GM23248 (cell line): ENCODE measurements around the gene ARMC12. TPM values are rescaled to one million over a fixed set of nuclear protein-coding genes. Genes with fewer than 3 reads are reported as not detected.
"Not testable (repeated sequence)": the region's sequence is repeated elsewhere in the genome, so short reads cannot be mapped to it uniquely, and the experiment has no call there.

Source experiments
- DNase-seq: peaks from one replicate; pipeline ENCODE4 v3.0.0-alpha.2; 2015
- H2AFZ ChIP-seq: fragments of 200-600 bp; sonication (generic); 2 replicates; pipeline ENCODE4 v1.6.1; 2016; ENCODE audit warnings: antibody characterized with exemption
- H3F3A ChIP-seq: fragments of 200-600 bp; sonication (generic); 2 replicates; pipeline ENCODE4 v1.6.1; 2016; ENCODE audit warnings: mild to moderate bottlenecking, antibody characterized with exemption, mixed run types; ENCODE audit not compliant: insufficient read depth
- H3K27ac ChIP-seq: fragments of 200-600 bp; sonication (generic); 2 replicates; pipeline ENCODE4 v1.5.1; 2016; ENCODE audit warnings: mild to moderate bottlenecking
- H3K27me3 ChIP-seq: fragments of 200-600 bp; sonication (generic); replicated peaks from 2 replicates; pipeline ENCODE4 v1.6.1; 2016; ENCODE audit warnings: mild to moderate bottlenecking; ENCODE audit not compliant: insufficient read depth
- H3K36me3 ChIP-seq: fragments of 200-600 bp; sonication (generic); 2 replicates; pipeline ENCODE4 v1.6.1; 2016; ENCODE audit warnings: low read depth, mild to moderate bottlenecking
- H3K4me1 ChIP-seq: fragments of 200-600 bp; sonication (generic); 2 replicates; pipeline ENCODE4 v1.6.1; 2016; ENCODE audit warnings: mild to moderate bottlenecking; ENCODE audit not compliant: insufficient read depth
- H3K4me2 ChIP-seq: fragments of 200-600 bp; sonication (generic); one replicate; pipeline ENCODE4 v1.6.1; 2016; ENCODE audit warnings: mild to moderate bottlenecking; ENCODE audit not compliant: unreplicated experiment
- H3K4me3 ChIP-seq: fragments of 200-600 bp; sonication (generic); 2 replicates; pipeline ENCODE4 v1.5.1; 2016; ENCODE audit warnings: mild to moderate bottlenecking
- H3K79me2 ChIP-seq: fragments of 200-600 bp; sonication (generic); 2 replicates; pipeline ENCODE4 v1.6.1; 2016; ENCODE audit warnings: mild to moderate bottlenecking; ENCODE audit not compliant: insufficient read depth
- H3K9ac ChIP-seq: fragments of 200-600 bp; sonication (generic); 2 replicates; pipeline ENCODE4 v1.6.1; 2016; ENCODE audit warnings: mild to moderate bottlenecking
- H3K9me2 ChIP-seq: fragments of 200-600 bp; sonication (generic); 2 replicates; pipeline ENCODE4 v1.6.1; 2016; ENCODE audit warnings: mixed run types, mild to moderate bottlenecking, moderate library complexity; ENCODE audit not compliant: insufficient read depth
- H3K9me3 ChIP-seq: fragments of 200-600 bp; sonication (generic); one replicate; pipeline ENCODE4 v1.6.1; 2017; ENCODE audit warnings: low read depth
- H4K20me1 ChIP-seq: fragments of 200-600 bp; sonication (generic); 2 replicates; pipeline ENCODE4 v1.6.0; 2016; ENCODE audit not compliant: insufficient read depth
- EZH2 ChIP-seq: fragments of 200-600 bp; sonication (generic); IDR thresholded peaks from 2 replicates; pipeline ENCODE4 v1.6.1; 2018; ENCODE audit warnings: antibody characterized with exemption, mild to moderate bottlenecking; ENCODE audit not compliant: insufficient read depth, poor library complexity, severe bottlenecking
- EZH2phosphoT487 ChIP-seq: fragments of 200-600 bp; sonication (generic); IDR thresholded peaks from 2 replicates; pipeline ENCODE4 v1.6.1; 2018; ENCODE audit warnings: antibody characterized with exemption, moderate library complexity, mild to moderate bottlenecking, low read depth; ENCODE audit not compliant: insufficient read depth
- WGBS, 2 experiments: methylation state at CpG; one replicate each; pipeline ENCODE4 v1.1.6; 2015 to 2017; ENCODE audit warnings: low lambda C conversion rate in 2 of 2, low coverage in 1 of 2; ENCODE audit errors: missing lambda C conversion rate in 2 of 2; 5-methylcytosine and 5-hydroxymethylcytosine counted together
- in situ Hi-C: fragments of 300-500 bp; cut with MboI; formaldehyde crosslinking; loops from 2 replicates; pipeline ENCODE4 v1.15.0; 2020
- polyA plus RNA-seq: library from polyadenylated mRNA; unstranded; fragments of >200 nt; fragmentation: Nextera tagmentation; extraction: Ambion mirVana; gene quantifications from 2 replicates; pipeline ENCODE4 v1.2.1, GENCODE V29; 2016
- total RNA-seq: library from RNA; depleted of rRNA; stranded (reverse); fragments of >200 nt; shearing (Covaris generic); gene quantifications from 2 replicates; pipeline ENCODE4 v1.2.3, GENCODE V29; 2014

ARMC12 gene
- total and polyA plus RNA-seq, 2 experiments from 2014 or later: 0.26 TPM; not detected in 1

- in situ Hi-C loops: loop anchor here (25.0 kb wide), 1 partner anchor 419 kb away; no protein-coding TSS in a partner anchor
- Histone ChIP-seq H4K20me1 (no peaks in the 10 kb centered on the region), H2AFZ (peak overlapping the region; percentile 50; the same call in 1 of the 2 replicates), H3F3A (0 out of 2 replicates have a peak, but pooled peaks cover 11% of the 10 kb centered on the region), H3K27me3 (no peaks in the 10 kb centered on the region), H3K4me2 (no peak overlapping the region), H3K9ac (no peak overlapping the region), H3K4me1 (peaks cover 27% of the 10 kb centered on the region), H3K9me2 (no peaks in the 10 kb centered on the region), H3K79me2 (no peaks in the 10 kb centered on the region), H3K27ac (no peak overlapping the region), H3K36me3 (no peaks in the 10 kb centered on the region), H3K4me3 (peak overlapping the region; percentile 36; the same call in 1 of the 2 replicates), H3K9me3 (no peaks in the 10 kb centered on the region)
- no peak for TF ChIP-seq EZH2
- no peak for TF ChIP-seq EZH2phosphoT487
- WGBS, 2 experiments: 15 to 21% methylated on average over 12 to 15 of the region's 15 CpGs
- DNase-seq: no peak
Measured at GRCh38 chr6:35730745-35731413, 6.0 kb upstream of the ARMC12 start.

DNA sequence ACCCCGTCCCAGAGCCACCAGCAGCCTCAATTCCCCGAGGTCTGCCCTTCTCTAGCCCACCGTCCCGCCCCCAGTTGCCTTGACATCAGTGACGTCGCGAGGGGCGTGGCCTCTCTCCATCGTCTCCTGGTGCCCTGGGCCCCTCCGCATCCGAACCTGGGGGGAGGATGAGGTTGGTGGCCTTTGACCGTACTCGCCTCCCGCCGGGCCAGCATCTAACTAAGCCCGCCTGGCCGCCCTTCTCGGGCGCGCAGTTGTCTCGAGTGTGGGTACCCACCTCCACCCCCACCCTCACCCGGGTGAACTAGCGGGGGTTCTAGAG, 5.5 kb upstream of the ARMC12 start:
- Histone ChIP-seq H3K27ac (peak overlapping the region; percentile 67), H2AFZ (peak overlapping the region; percentile 83), H3K4me2 (peak overlapping the region; percentile 91), H3K4me3 (peak overlapping the region; percentile 75), H3K4me1 (peaks cover 22% of the 10 kb centered on the region), H3K36me3 (no peaks in the 10 kb centered on the region), H3K27me3 (no peaks in the 10 kb centered on the region), H3K9me2 (no peaks in the 10 kb centered on the region), H3F3A (0 out of 2 replicates have a peak, but pooled peaks cover 11% of the 10 kb centered on the region), H4K20me1 (no peaks in the 10 kb centered on the region), H3K9ac (peak overlapping the region; percentile 84), H3K79me2 (no peaks in the 10 kb centered on the region), H3K9me3 (no peaks in the 10 kb centered on the region)
- no peak for TF ChIP-seq EZH2
- 1 to 2% methylated on average over 21 to 23 of the region's 23 CpGs for WGBS, 2 experiments
- in situ Hi-C loops: loop anchor here (25.0 kb wide), 1 partner anchor 419 kb away; no protein-coding TSS in a partner anchor
- DNase-seq: peak; percentile 89

- Histone ChIP-seq H4K20me1 (no peaks in the 10 kb centered on the region), H3K9me3 (no peaks in the 10 kb centered on the region), H3K4me1 (peaks cover 17% of the 10 kb centered on the region; the same call in 1 of the 2 replicates), H3K36me3 (no peaks in the 10 kb centered on the region), H3K4me3 (peak overlapping the region; percentile 75), H3K4me2 (peak overlapping the region; percentile 91), H3K27me3 (no peaks in the 10 kb centered on the region), H3F3A (0 out of 2 replicates have a peak, but pooled peaks cover 11% of the 10 kb centered on the region), H3K9me2 (no peaks in the 10 kb centered on the region), H3K9ac (peak overlapping the region; percentile 84), H3K27ac (peak overlapping the region; percentile 67), H2AFZ (peak overlapping the region; percentile 83), H3K79me2 (no peaks in the 10 kb centered on the region)
- 1 to 3% methylated on average over 30 to 58 of the region's 61 CpGs for WGBS, 2 experiments
- in situ Hi-C loops: loop anchor here (25.0 kb wide), 1 partner anchor 420 kb away; no protein-coding TSS in a partner anchor
- DNase-seq: peak; percentile 86
- TF ChIP-seq EZH2phosphoT487: no peak
- TF ChIP-seq EZH2: no peak
Measured at GRCh38 chr6:35731736-35732532, 4.9 kb upstream of the ARMC12 start.

DNA sequence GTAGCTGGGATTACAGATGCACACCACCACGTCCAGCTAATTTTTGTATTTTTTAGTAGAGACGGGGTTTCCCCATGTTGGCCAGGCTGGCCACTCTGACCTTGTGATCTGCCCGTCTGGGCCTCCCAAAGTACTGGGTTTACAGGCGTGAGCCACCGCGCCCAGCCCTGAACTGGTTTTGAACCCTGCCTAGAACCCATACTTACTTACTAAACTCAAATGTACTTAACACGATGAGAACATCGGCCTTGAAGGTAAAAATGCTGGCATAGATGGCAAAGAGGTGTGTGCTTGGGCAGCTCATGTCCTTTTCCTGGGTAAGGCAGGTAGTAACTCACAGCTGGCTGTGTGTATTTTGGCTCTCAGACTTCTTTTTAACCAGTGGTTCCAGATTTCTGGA, 3.2 kb upstream of the ARMC12 start:
- H3K9ac ChIP-seq: no peak overlapping the region
- H3K4me2 ChIP-seq: no peak overlapping the region
- H3K9me3 ChIP-seq: no peaks in the 10 kb centered on the region
- no peak overlapping the region for H3K27ac ChIP-seq
- H3K36me3 ChIP-seq: no peaks in the 10 kb centered on the region
- H2AFZ ChIP-seq: no peak overlapping the region
- no peaks in the 10 kb centered on the region for H3K79me2 ChIP-seq
- no peak overlapping the region for H3K4me3 ChIP-seq
- peaks cover 11% of the 10 kb centered on the region; the same call in 1 of the 2 replicates for H3K4me1 ChIP-seq
- H3K9me2 ChIP-seq: no peaks in the 10 kb centered on the region
- 0 out of 2 replicates have a peak, but pooled peaks cover 11% of the 10 kb centered on the region for H3F3A ChIP-seq
- no peak for DNase-seq
- H4K20me1 ChIP-seq: no peaks in the 10 kb centered on the region
- WGBS, 2 experiments: 85 to 88% methylated on average over 8 of the region's 8 CpGs
- no peaks in the 10 kb centered on the region for H3K27me3 ChIP-seq
- in situ Hi-C loops: loop anchor here (25.0 kb wide), 1 partner anchor 421 kb away; no protein-coding TSS in a partner anchor
- no peak for TF ChIP-seq EZH2
- no peak for TF ChIP-seq EZH2phosphoT487

GRCh38 chr6:35734319-35734718, 2.5 kb upstream of the ARMC12 start:
- H2AFZ ChIP-seq, H3K4me2 ChIP-seq, DNase-seq, H3K27me3 ChIP-seq, H3K9me2 ChIP-seq, H3K9me3 ChIP-seq, H4K20me1 ChIP-seq, H3K27ac ChIP-seq, H3F3A ChIP-seq, H3K9ac ChIP-seq, H3K4me3 ChIP-seq, H3K79me2 ChIP-seq, H3K36me3 ChIP-seq: not testable (repeated sequence)
- H3K4me1 ChIP-seq: peaks cover 11% of the 10 kb centered on the region; the same call in 1 of the 2 replicates
- in situ Hi-C loops: loop anchor here (25.0 kb wide), 1 partner anchor 422 kb away; no protein-coding TSS in a partner anchor
- WGBS, 2 experiments: 95 to 96% methylated on average over 12 of the region's 12 CpGs
